Muscle layer of colon (tissue), 2 donors: ENCODE results near the gene ARID3A.

Source experiments
- H3K27ac ChIP-seq: one replicate; pipeline ENCODE4 v1.7.0; 2013; ENCODE audit warnings: low read depth, mild to moderate bottlenecking, low read length, moderate library complexity
- H3K27me3 ChIP-seq, 2 donors: one replicate each; pipeline ENCODE4 v1.7.0; 2013; ENCODE audit warnings: low read length in 2 of 2, mild to moderate bottlenecking in 2 of 2; ENCODE audit not compliant: insufficient read depth in 2 of 2, control insufficient read depth in 1 of 2
- H3K36me3 ChIP-seq: one replicate; pipeline ENCODE4 v1.7.0; 2013; ENCODE audit warnings: mild to moderate bottlenecking, low read length; ENCODE audit not compliant: insufficient read depth
- H3K4me1 ChIP-seq: one replicate; pipeline ENCODE4 v1.7.0; 2013; ENCODE audit warnings: mild to moderate bottlenecking, low read length; ENCODE audit not compliant: insufficient read depth
- H3K4me3 ChIP-seq, 2 donors: one replicate each; pipeline ENCODE4 v1.7.0; 2013; ENCODE audit warnings: low read length in 2 of 2, low read depth in 1 of 2, mild to moderate bottlenecking in 1 of 2, moderate library complexity in 1 of 2
- H3K9ac ChIP-seq: one replicate; pipeline ENCODE4 v1.7.0; 2013; ENCODE audit warnings: low read length
- H3K9me3 ChIP-seq: one replicate; pipeline ENCODE4 v1.7.0; 2013; ENCODE audit warnings: mild to moderate bottlenecking, low read length
- donor health status: abdominal sarcoma.
- donor health status: Adenocarcinoma of cecum.

Gene ARID3A

GRCh38 chr19:896434-896833 lies 29.4 kb upstream of the ARID3A start:
- Histone ChIP-seq H3K27ac (no peak overlapping the region), H3K4me1 (peaks cover 6% of the 10 kb centered on the region), H3K36me3 (peaks cover 5% of the 10 kb centered on the region), H3K4me3 (no peak overlapping the region), H3K9me3 (no peaks in the 10 kb centered on the region), H3K9ac (no peak overlapping the region), H3K27me3 (no peaks in the 10 kb centered on the region)

- Histone ChIP-seq H3K9me3 (no peaks in the 10 kb centered on the region), H3K27me3 (no peaks in the 10 kb centered on the region), H3K9ac (no peak overlapping the region), H3K27ac (no peak overlapping the region), H3K36me3 (peaks cover 5% of the 10 kb centered on the region), H3K4me3 (no peak overlapping the region), H3K4me1 (peaks cover 3% of the 10 kb centered on the region)
Measured at GRCh38 chr19:896999-897398, 28.8 kb upstream of the ARID3A start.

- H3K9ac ChIP-seq = no peak overlapping the region
- H3K4me3 ChIP-seq = no peak overlapping the region
- H3K36me3 ChIP-seq = peaks cover 5% of the 10 kb centered on the region
- no peaks in the 10 kb centered on the region for H3K4me1 ChIP-seq
- no peak overlapping the region for H3K27ac ChIP-seq
- no peaks in the 10 kb centered on the region for H3K27me3 ChIP-seq
- H3K9me3 ChIP-seq = no peaks in the 10 kb centered on the region
Measured at GRCh38 chr19:897442-898039, 28.3 kb upstream of the ARID3A start.

- Histone ChIP-seq H3K9me3 (no peaks in the 10 kb centered on the region), H3K4me1 (no peaks in the 10 kb centered on the region), H3K27ac (no peak overlapping the region), H3K9ac (no peak overlapping the region), H3K36me3 (peaks cover 5% of the 10 kb centered on the region), H3K27me3 (no peaks in the 10 kb centered on the region), H3K4me3 (no peak overlapping the region)
Measured at GRCh38 chr19:898663-899062, 27.2 kb upstream of the ARID3A start.

GRCh38 chr19:899336-900042 lies 26.3 kb upstream of the ARID3A start:
- no peaks in the 10 kb centered on the region for H3K4me1 ChIP-seq
- H3K27ac ChIP-seq = no peak overlapping the region
- H3K9me3 ChIP-seq = no peaks in the 10 kb centered on the region
- no peak overlapping the region for H3K9ac ChIP-seq
- H3K36me3 ChIP-seq = peaks cover 5% of the 10 kb centered on the region
- H3K4me3 ChIP-seq = no peak overlapping the region
- no peaks in the 10 kb centered on the region for H3K27me3 ChIP-seq

GRCh38 chr19:900043-900301 lies 25.9 kb upstream of the ARID3A start:
- Histone ChIP-seq H3K9ac (no peak overlapping the region), H3K4me3 (no peak overlapping the region), H3K27me3 (no peaks in the 10 kb centered on the region), H3K4me1 (no peaks in the 10 kb centered on the region), H3K9me3 (no peaks in the 10 kb centered on the region), H3K27ac (no peak overlapping the region), H3K36me3 (peaks cover 5% of the 10 kb centered on the region)

GRCh38 chr19:900302-901111 lies 25.3 kb upstream of the ARID3A start:
- no peaks in the 10 kb centered on the region for H3K27me3 ChIP-seq
- peaks cover 5% of the 10 kb centered on the region for H3K36me3 ChIP-seq
- no peak overlapping the region for H3K27ac ChIP-seq
- H3K4me1 ChIP-seq = no peaks in the 10 kb centered on the region
- no peak overlapping the region for H3K4me3 ChIP-seq
- H3K9ac ChIP-seq = no peak overlapping the region
- H3K9me3 ChIP-seq = no peaks in the 10 kb centered on the region

- peaks cover 5% of the 10 kb centered on the region for H3K36me3 ChIP-seq
- no peaks in the 10 kb centered on the region for H3K4me1 ChIP-seq
- no peak overlapping the region for H3K4me3 ChIP-seq
- H3K27ac ChIP-seq = no peak overlapping the region
- no peaks in the 10 kb centered on the region for H3K27me3 ChIP-seq
- H3K9ac ChIP-seq = no peak overlapping the region
- H3K9me3 ChIP-seq = no peaks in the 10 kb centered on the region
Measured at GRCh38 chr19:901216-902092, 24.4 kb upstream of the ARID3A start.

GRCh38 chr19:902093-902370 lies 23.8 kb upstream of the ARID3A start:
- no peaks in the 10 kb centered on the region for H3K4me1 ChIP-seq
- H3K4me3 ChIP-seq = no peak overlapping the region
- no peak overlapping the region for H3K27ac ChIP-seq
- H3K27me3 ChIP-seq = no peaks in the 10 kb centered on the region
- H3K36me3 ChIP-seq = no peaks in the 10 kb centered on the region
- no peak overlapping the region for H3K9ac ChIP-seq
- H3K9me3 ChIP-seq = no peaks in the 10 kb centered on the region

GRCh38 chr19:902446-903226 lies 23.2 kb upstream of the ARID3A start:
- H3K4me3 ChIP-seq = no peak overlapping the region
- no peaks in the 10 kb centered on the region for H3K27me3 ChIP-seq
- H3K36me3 ChIP-seq = no peaks in the 10 kb centered on the region
- H3K9ac ChIP-seq = no peak overlapping the region
- no peaks in the 10 kb centered on the region for H3K9me3 ChIP-seq
- H3K27ac ChIP-seq = no peak overlapping the region
- no peaks in the 10 kb centered on the region for H3K4me1 ChIP-seq
